H1 (cell line): ENCODE data around the gene EIF2AK2. TPM values are rescaled to one million over a fixed set of nuclear protein-coding genes. Genes with fewer than 3 reads are reported as not detected.

Experiments used
- CTCF ChIA-PET: fragments of 300-600 bp; sonication (Branson Sonifier 250); formaldehyde crosslinking; loops from one replicate; lab custom pipeline; 2021; ENCODE audit not compliant: partially characterized antibody; lab: Charles Lee
- POLR2A ChIA-PET: fragments of 300-600 bp; sonication (Branson Sonifier 250); formaldehyde crosslinking; loops from one replicate; lab custom pipeline; 2021; ENCODE audit warnings: inconsistent platforms; ENCODE audit not compliant: partially characterized antibody; lab: Charles Lee
- DNase-seq, 2 experiments: peaks; one replicate each; pipeline versions ENCODE4 v3.0.0 to v3.0.0-alpha.2; 2010 to 2022; ENCODE audit warnings: low spot score in 2 of 2, low read depth in 1 of 2, mixed read lengths in 1 of 2
- FAIRE-seq: peaks from 2 replicates; lab custom pipeline; 2011; peaks lifted over from hg19 to GRCh38; lab: Jason Lieb, UNC
- H2AFZ ChIP-seq: 2 replicates; pipeline ENCODE4 v1.8.1; 2012; ENCODE audit warnings: low read length, inconsistent platforms
- H2AK5ac ChIP-seq: 2 replicates; pipeline ENCODE4 v1.6.1; 2013; ENCODE audit warnings: low read depth, low read length
- H2BK120ac ChIP-seq: replicated peaks from 2 replicates; pipeline ENCODE3; 2013; ENCODE audit warnings: low read depth, low read length, inconsistent platforms
- H2BK12ac ChIP-seq: 2 replicates; pipeline ENCODE4 v1.6.1; 2013; ENCODE audit warnings: low read depth, low read length
- H2BK15ac ChIP-seq: 2 replicates; pipeline ENCODE4 v1.6.1; 2013; ENCODE audit warnings: low read length
- H2BK20ac ChIP-seq: 2 replicates; pipeline ENCODE4 v1.6.1; 2013; ENCODE audit warnings: low read length
- H2BK5ac ChIP-seq: 2 replicates; pipeline ENCODE4 v1.6.1; 2013; ENCODE audit warnings: low read depth, low read length
- H3K14ac ChIP-seq: 2 replicates; pipeline ENCODE4 v1.6.1; 2013; ENCODE audit warnings: inconsistent platforms; ENCODE audit not compliant: insufficient read length
- H3K18ac ChIP-seq: 2 replicates; pipeline ENCODE4 v1.6.1; 2013; ENCODE audit warnings: low read length; ENCODE audit errors: extremely low read depth
- H3K23ac ChIP-seq: 2 replicates; pipeline ENCODE4 v1.6.1; 2013; ENCODE audit warnings: inconsistent platforms; ENCODE audit not compliant: insufficient read length
- H3K23me2 ChIP-seq: 2 replicates; pipeline ENCODE4 v1.6.1; 2013; ENCODE audit warnings: low read depth, low read length
- H3K27ac ChIP-seq: 2 replicates; pipeline ENCODE4 v1.6.1; 2011; ENCODE audit warnings: low read depth, low read length, inconsistent platforms
- H3K27me3 ChIP-seq, 4 experiments: replicated peaks in 1 of 4; 1 replicate in 1 of 4; 2 replicates in 3 of 4; pipeline versions ENCODE4 v1.6.1 to v1.8.1; 2011 to 2013; ENCODE audit warnings: low read length in 3 of 4, mild to moderate bottlenecking in 3 of 4, inconsistent platforms in 2 of 4, mixed read lengths in 2 of 4, moderate library complexity in 1 of 4; ENCODE audit not compliant: control insufficient read depth in 3 of 4, insufficient read depth in 3 of 4; ENCODE audit errors: extremely low read depth in 1 of 4
- H3K36me3 ChIP-seq, 4 experiments: 2 replicates each; pipeline versions ENCODE4 v1.6.1 to v1.8.1; 2011 to 2013; ENCODE audit warnings: mild to moderate bottlenecking in 4 of 4, low read length in 3 of 4, moderate library complexity in 2 of 4, control low read depth in 1 of 4, inconsistent platforms in 1 of 4; ENCODE audit not compliant: insufficient read depth in 4 of 4, control insufficient read depth in 2 of 4
- H3K4ac ChIP-seq: replicated peaks from 2 replicates; pipeline ENCODE3; 2013; ENCODE audit warnings: low read length, low read depth, mixed read lengths, inconsistent platforms; ENCODE audit not compliant: insufficient read length
- H3K4me1 ChIP-seq, 4 experiments: replicated peaks in 1 of 4; 1 replicate in 1 of 4; 2 replicates in 3 of 4; pipeline versions ENCODE4 v1.6.1 to v1.8.1; 2011 to 2013; ENCODE audit warnings: low read length in 3 of 4, inconsistent platforms in 2 of 4, mixed read lengths in 1 of 4; ENCODE audit not compliant: insufficient read depth in 4 of 4, control insufficient read depth in 3 of 4
- H3K4me2 ChIP-seq, 2 experiments: 2 replicates each; pipeline versions ENCODE4 v1.6.1 to v1.8.1; 2011 to 2013; ENCODE audit warnings: low read depth in 2 of 2, low read length in 2 of 2, control low read depth in 1 of 2, inconsistent platforms in 1 of 2, mild to moderate bottlenecking in 1 of 2; ENCODE audit not compliant: insufficient read depth in 1 of 2
- H3K4me3 ChIP-seq, 4 experiments: fragments of 200-600, 300-600 bp in 1 of 4; sonication (generic), shearing (Covaris generic), sonication (Bioruptor Twin) in 1 of 4; 2 replicates each; pipeline versions ENCODE4 v1.5.1 to v1.8.1; 2011 to 2016; ENCODE audit warnings: low read length in 4 of 4, low read depth in 3 of 4, control low read depth in 2 of 4, inconsistent platforms in 2 of 4, mild to moderate bottlenecking in 2 of 4, mixed read lengths in 1 of 4, moderate library complexity in 1 of 4; ENCODE audit not compliant: insufficient read depth in 2 of 4; ENCODE audit errors: extremely low read depth in 1 of 4
- H3K56ac ChIP-seq: replicated peaks from 2 replicates; pipeline ENCODE3; 2013; ENCODE audit warnings: low read depth, mild to moderate bottlenecking, mixed read lengths, low read length, inconsistent platforms; ENCODE audit not compliant: insufficient read length
- H3K79me1 ChIP-seq: 2 replicates; pipeline ENCODE4 v1.6.1; 2013; ENCODE audit warnings: low read depth, low read length, control low read depth
- H3K79me2 ChIP-seq, 2 experiments: 2 replicates each; pipeline versions ENCODE4 v1.6.1 to v1.8.1; 2012 to 2013; ENCODE audit warnings: low read length in 2 of 2, mild to moderate bottlenecking in 2 of 2, inconsistent platforms in 1 of 2; ENCODE audit not compliant: insufficient read depth in 2 of 2, control insufficient read depth in 1 of 2
- H3K9ac ChIP-seq, 4 experiments: replicated peaks in 1 of 4; 1 replicate in 1 of 4; 2 replicates in 3 of 4; pipeline versions ENCODE4 v1.6.1 to v1.8.1; 2011 to 2013; ENCODE audit warnings: low read depth in 3 of 4, low read length in 3 of 4, control low read depth in 2 of 4, mild to moderate bottlenecking in 2 of 4, moderate library complexity in 2 of 4, inconsistent platforms in 1 of 4; ENCODE audit errors: extremely low read depth in 1 of 4
- H3K9me3 ChIP-seq, 2 experiments: 2 replicates each; pipeline versions ENCODE4 v1.6.1 to v1.8.1; 2012 to 2013; ENCODE audit warnings: mild to moderate bottlenecking in 2 of 2, moderate library complexity in 2 of 2, control low read depth in 1 of 2, inconsistent platforms in 1 of 2, low read depth in 1 of 2, low read length in 1 of 2, mixed read lengths in 1 of 2; ENCODE audit not compliant: insufficient read depth in 2 of 2
- H4K20me1 ChIP-seq, 2 experiments: replicated peaks in 1 of 2; 2 replicates each; pipeline versions ENCODE3 to v1.8.1; 2011 to 2013; ENCODE audit warnings: inconsistent platforms in 2 of 2, low read length in 2 of 2, mild to moderate bottlenecking in 1 of 2; ENCODE audit not compliant: insufficient read depth in 2 of 2, control insufficient read depth in 1 of 2
- H4K5ac ChIP-seq: 2 replicates; pipeline ENCODE4 v1.6.1; 2013; ENCODE audit warnings: low read length, low read depth, mixed read lengths, inconsistent platforms; ENCODE audit not compliant: insufficient read length
- H4K8ac ChIP-seq: 2 replicates; pipeline ENCODE4 v1.8.0; 2013; ENCODE audit warnings: mild to moderate bottlenecking, moderate library complexity, low read length, inconsistent platforms; ENCODE audit not compliant: insufficient read depth; ENCODE audit errors: extremely low read depth
- H4K91ac ChIP-seq: replicated peaks from 2 replicates; pipeline ENCODE3; 2013; ENCODE audit warnings: low read length, mixed read lengths, inconsistent platforms; ENCODE audit not compliant: insufficient read length
- BCL11A ChIP-seq, 2 experiments: IDR thresholded peaks; one replicate each; pipeline ENCODE4 v1.6.1; 2011; ENCODE audit warnings: low read depth in 2 of 2, low read length in 2 of 2, mild to moderate bottlenecking in 2 of 2
- CHD1 ChIP-seq: IDR thresholded peaks from 2 replicates; pipeline ENCODE4 v1.6.1; 2012; ENCODE audit warnings: low read depth, low read length, improper control_type of control experiment
- POLR2AphosphoS5 ChIP-seq: IDR thresholded peaks from 2 replicates; pipeline ENCODE4 v1.6.1; 2011; ENCODE audit warnings: low read depth, low read length
- RAD21 ChIP-seq, 2 experiments: IDR thresholded peaks in 1 of 2; conservative IDR thresholded peaks in 1 of 2; 2 replicates each; pipeline ENCODE4 v1.6.1; 2011; ENCODE audit warnings: low read depth in 2 of 2, low read length in 2 of 2, improper control_type of control experiment in 1 of 2, inconsistent platforms in 1 of 2, mild to moderate bottlenecking in 1 of 2, moderate library complexity in 1 of 2
- WGBS, 2 experiments: shearing (Covaris generic) in 1 of 2; methylation state at CpG; one replicate each; pipeline versions ENCODE4 v1.1.6 to v1.1.7; 2013 to 2015; ENCODE audit warnings: low lambda C conversion rate in 2 of 2, mixed read lengths in 2 of 2, inconsistent platforms in 1 of 2, low coverage in 1 of 2, missing lambda C conversion rate in 1 of 2; ENCODE audit not compliant: insufficient replicate concordance in 2 of 2, insufficient coverage in 1 of 2, insufficient read length in 1 of 2; ENCODE audit errors: extremely low coverage in 1 of 2, missing lambda C conversion rate in 1 of 2; 5-methylcytosine and 5-hydroxymethylcytosine counted together
- polyA plus RNA-seq, 7 experiments: library from polyadenylated mRNA; depleted of rRNA in 3 of 7; stranded (reverse) in 5 of 7; unstranded in 2 of 7; fragments of >200 nt in 5 of 7; fragments of 200-250 nt in 2 of 7; gene quantifications; 1 replicate in 5 of 7; 2 replicates in 1 of 7; 4 replicates in 1 of 7; pipeline versions ENCODE4 v1.2.1 to v1.2.3, GENCODE V29; 2011 to 2013; ENCODE audit warnings: missing spikeins in 2 of 7, mixed read lengths in 2 of 7
- total RNA-seq: library from RNA; stranded (reverse); fragmentation: NEBNext Ultra II Directional; extraction: Animal tissue kit (Norgen Biotek cat#: 25700); gene quantifications from 2 replicates; pipeline ENCODE4 v1.2.1, GENCODE V29; 2021

The EIF2AK2 gene
- total and polyA plus RNA-seq, 2 of the 8 experiments (the other 6 are each of a cell fraction or from before 2014, with no cell fraction given), result 13.1 to 46.9 TPM

DNA sequence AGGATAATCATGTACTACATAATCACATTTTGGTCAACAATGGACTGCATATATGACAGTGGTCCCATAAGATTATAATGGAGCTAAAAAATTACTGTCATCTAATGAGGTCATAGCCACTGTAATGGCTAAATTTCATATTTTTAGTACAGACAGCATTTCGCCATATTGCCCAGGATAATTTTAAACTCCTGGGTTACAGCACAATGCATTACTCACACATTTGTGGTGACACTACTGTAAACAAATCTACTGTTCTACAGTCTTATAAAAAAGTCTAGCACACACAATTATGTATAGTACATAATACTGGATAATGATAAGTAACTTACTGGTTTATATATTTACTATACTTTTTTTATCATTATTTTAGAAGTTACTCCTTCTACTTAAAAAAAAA is 12.8 kb downstream of the EIF2AK2 start:
- H3K23ac ChIP-seq, result no peak overlapping the region
- no peak overlapping the region for H4K5ac ChIP-seq
- DNase-seq (no peak), FAIRE-seq (no peak)
- H2BK5ac ChIP-seq, result no peak overlapping the region
- H4K20me1 ChIP-seq, result no peaks in the 10 kb centered on the region
- no peak overlapping the region for H2BK20ac ChIP-seq
- CTCF ChIA-PET, result interaction anchor here (0.8 kb wide), 1 partner anchor 89 kb away, joined by 3 read pairs; no protein-coding TSS in a partner anchor
- no peak overlapping the region for H2BK12ac ChIP-seq
- no peak overlapping the region for H2BK15ac ChIP-seq
- H4K8ac ChIP-seq, result no peak overlapping the region
- no peak overlapping the region for H3K9ac ChIP-seq
- no peak overlapping the region for H3K18ac ChIP-seq
- H2AK5ac ChIP-seq, result no peak overlapping the region
- peaks cover 15 to 43% (median 25%) of the 10 kb centered on the region in 4 experiments for H3K36me3 ChIP-seq
- no peak overlapping the region for H3K4me3 ChIP-seq
- WGBS, 2 experiments, result 88% methylated on average over 1 of the region's 1 CpG; no CpG with 5 or more reads in 1 of the 2 experiments
- no peaks in the 10 kb centered on the region for H3K27me3 ChIP-seq
- no peak overlapping the region for H3K14ac ChIP-seq
- POLR2A ChIA-PET, result no interaction called here
- no peaks in the 10 kb centered on the region for H3K23me2 ChIP-seq
- no peaks in the 10 kb centered on the region for H3K79me1 ChIP-seq
- no peak overlapping the region for H3K4ac ChIP-seq
- no peaks in the 10 kb centered on the region for H3K79me2 ChIP-seq
- no peaks in the 10 kb centered on the region for H3K4me1 ChIP-seq
- H2BK120ac ChIP-seq, result no peak overlapping the region
- H2AFZ ChIP-seq, result no peak overlapping the region
- TF ChIP-seq BCL11A (IDR thresholded peaks at IDR 0.05; ENCODE audit: low read depth in 2 of 2, low read length in 2 of 2), result no peak
- TF ChIP-seq CHD1, result no peak
- TF ChIP-seq POLR2AphosphoS5, result no peak
- no peak for TF ChIP-seq RAD21 (IDR thresholded peaks at IDR 0.05 in 1 of 2, conservative IDR thresholded peaks at IDR 0.05 in 1 of 2; ENCODE audit: low read depth in 2 of 2, low read length in 2 of 2)
- H3K9me3 ChIP-seq, result no peaks in the 10 kb centered on the region
- no peak overlapping the region for H3K4me2 ChIP-seq
- H3K27ac ChIP-seq, result no peak overlapping the region
- H4K91ac ChIP-seq, result no peak overlapping the region
- no peak overlapping the region for H3K56ac ChIP-seq
